Endothelial cell of umbilical vein (primary cell): ENCODE results near the gene REEP2. TPM values are rescaled to one million over a fixed set of nuclear protein-coding genes. Genes with fewer than 3 reads are reported as not detected.
"Not testable (repeated sequence)": the region's sequence is repeated elsewhere in the genome, so short reads cannot be mapped to it uniquely, and the experiment has no call there.

ENCODE experiments used
- BruUV-seq: library from RNA; stranded (reverse); fragments of 400-500 nt; replicated peaks from 2 replicates; lab custom pipeline; 2021; lab: Mats Ljungman, UMichigan
- CTCF ChIA-PET: fragments of 300-600, 350-600 bp; sonication (Branson Sonifier 250); formaldehyde crosslinking; loops from one replicate; lab custom pipeline; 2021; ENCODE audit warnings: antibody characterized with exemption, inconsistent platforms; lab: Charles Lee
- POLR2A ChIA-PET: fragments of 300-600, 350-600 bp; sonication (Branson Sonifier 250); formaldehyde crosslinking; loops from one replicate; lab custom pipeline; 2021; ENCODE audit warnings: antibody characterized with exemption, inconsistent platforms; lab: Charles Lee
- DNase-seq: peaks from one replicate; pipeline ENCODE4 v3.0.0-alpha.2; 2011; ENCODE audit warnings: low read depth, low spot score
- FAIRE-seq: peaks from 2 replicates; lab custom pipeline; 2011; peaks lifted over from hg19 to GRCh38; lab: Jason Lieb, UNC
- H2AFZ ChIP-seq: 2 replicates; pipeline ENCODE4 v1.6.0; 2012; ENCODE audit warnings: low read depth, low read length, control low read depth, inconsistent platforms
- H3K27ac ChIP-seq: 2 replicates; pipeline ENCODE4 v1.5.1; 2011; ENCODE audit warnings: low read depth, mild to moderate bottlenecking, control low read depth, low read length, moderate library complexity; ENCODE audit not compliant: insufficient read depth
- H3K27me3 ChIP-seq, 2 experiments: 2 replicates each; pipeline versions ENCODE4 v1.6.0 to v1.6.1; 2011; ENCODE audit warnings: low read length in 2 of 2, mixed read lengths in 1 of 2; ENCODE audit not compliant: control insufficient read depth in 2 of 2, insufficient read depth in 2 of 2
- H3K36me3 ChIP-seq, 2 experiments: 2 replicates in 1 of 2; 3 replicates in 1 of 2; pipeline ENCODE4 v1.5.1; 2011; ENCODE audit warnings: low read length in 2 of 2, mild to moderate bottlenecking in 1 of 2, moderate library complexity in 1 of 2; ENCODE audit not compliant: control insufficient read depth in 2 of 2, insufficient read depth in 2 of 2; ENCODE audit errors: extremely low read depth in 1 of 2
- H3K4me1 ChIP-seq: 3 replicates; pipeline ENCODE4 v1.5.1; 2011; ENCODE audit warnings: mild to moderate bottlenecking, low read length; ENCODE audit not compliant: control insufficient read depth, insufficient read depth; ENCODE audit errors: extremely low read depth
- H3K4me2 ChIP-seq: 2 replicates; pipeline ENCODE4 v1.6.1; 2011; ENCODE audit warnings: low read length, control low read depth, mixed read lengths; ENCODE audit not compliant: insufficient read depth
- H3K4me3 ChIP-seq, 3 experiments: fragments of 200-600 bp in 1 of 3; sonication (generic), shearing (Covaris generic) in 1 of 3; replicated peaks in 1 of 3; 2 replicates each; pipeline ENCODE4 v1.5.1; 2011 to 2016; ENCODE audit warnings: control low read depth in 3 of 3, low read length in 3 of 3, mild to moderate bottlenecking in 2 of 3, inconsistent platforms in 1 of 3, low read depth in 1 of 3, moderate library complexity in 1 of 3; ENCODE audit not compliant: insufficient read depth in 1 of 3
- H3K79me2 ChIP-seq: 2 replicates; pipeline ENCODE4 v1.6.0; 2012; ENCODE audit warnings: low read length, inconsistent platforms; ENCODE audit not compliant: control insufficient read depth, insufficient read depth
- H3K9ac ChIP-seq: replicated peaks from 2 replicates; pipeline ENCODE3; 2011; ENCODE audit warnings: low read length, control low read depth; ENCODE audit not compliant: insufficient read depth; ENCODE audit errors: extremely low read depth
- H3K9me1 ChIP-seq: replicated peaks from 3 replicates; pipeline ENCODE4 v1.6.0; 2011; ENCODE audit warnings: mild to moderate bottlenecking, low read length; ENCODE audit not compliant: control insufficient read depth, insufficient read depth; ENCODE audit errors: extremely low read depth
- H3K9me3 ChIP-seq: replicated peaks from 2 replicates; pipeline ENCODE4 v1.5.1; 2012; ENCODE audit warnings: low read length, inconsistent platforms; ENCODE audit not compliant: control insufficient read depth, insufficient read depth
- H4K20me1 ChIP-seq: replicated peaks from 2 replicates; pipeline ENCODE3; 2011; ENCODE audit warnings: mild to moderate bottlenecking, low read length; ENCODE audit not compliant: control insufficient read depth, insufficient read depth; ENCODE audit errors: extremely low read depth
- EZH2 ChIP-seq: IDR thresholded peaks from 2 replicates; pipeline ENCODE4 v1.6.1; 2012; ENCODE audit warnings: borderline replicate concordance, low read depth, mild to moderate bottlenecking, moderate library complexity, low read length, inconsistent platforms; ENCODE audit not compliant: severe bottlenecking
- FOS ChIP-seq: IDR thresholded peaks from 2 replicates; pipeline ENCODE4 v1.6.1; 2011; ENCODE audit warnings: mild to moderate bottlenecking, low read length, moderate library complexity, borderline replicate concordance; ENCODE audit not compliant: insufficient read depth
- GATA2 ChIP-seq: IDR thresholded peaks from 2 replicates; pipeline ENCODE4 v1.7.0; 2011; ENCODE audit warnings: low read depth, mild to moderate bottlenecking, moderate library complexity, mixed read lengths, low read length; ENCODE audit not compliant: insufficient read length, insufficient read depth
- JUN ChIP-seq: IDR thresholded peaks from 2 replicates; pipeline ENCODE4 v1.6.1; 2011; ENCODE audit warnings: borderline replicate concordance, low read depth; ENCODE audit not compliant: insufficient read length, insufficient read depth
- MYC ChIP-seq: IDR thresholded peaks from one replicate; pipeline ENCODE4 v1.6.1; 2011; ENCODE audit warnings: mild to moderate bottlenecking, low read depth, low read length
- POLR2A ChIP-seq: IDR thresholded peaks from 2 replicates; pipeline ENCODE4 v1.6.1; 2012; ENCODE audit warnings: low read depth, mild to moderate bottlenecking, control low read depth, low read length
- POLR2AphosphoS5 ChIP-seq: IDR thresholded peaks from 2 replicates; pipeline ENCODE4 v1.6.1; 2012; ENCODE audit warnings: low read depth, mild to moderate bottlenecking, control low read depth, low read length, moderate library complexity; ENCODE audit not compliant: insufficient read depth
- dilution Hi-C: fragments of 300-500 bp; cut with MboI; formaldehyde crosslinking; loops from one replicate; pipeline ENCODE4 v1.15.0; 2019; ENCODE audit warnings: low sequenced_read_pairs; ENCODE audit not compliant: extremely low pct_ligation_motif_present
- intact Hi-C: fragments of 100-400 bp; cut with micrococcal nuclease; formaldehyde crosslinking; loops from one replicate; pipeline ENCODE4 v1.10.0; 2022
- polyA plus RNA-seq, 4 experiments: library from polyadenylated mRNA; depleted of rRNA in 3 of 4; stranded (reverse) in 3 of 4; unstranded in 1 of 4; fragments of >200 nt; gene quantifications; 2 replicates each; pipeline versions ENCODE4 v1.2.1 to v1.2.3, GENCODE V29; 2011 to 2012; ENCODE audit warnings: missing spikeins in 1 of 4
- total RNA-seq: library from RNA; stranded (reverse); gene quantifications from 2 replicates; pipeline ENCODE4 v1.2.3, GENCODE V29; 2021
- TF ChIP-seq, protein P1 (sequence below): IDR thresholded peaks from 2 replicates; pipeline ENCODE4 v1.6.1; 2011; ENCODE audit not compliant: insufficient read depth, insufficient read length
- TF ChIP-seq, protein P2 (sequence below), 2 donors: IDR thresholded peaks; 1 replicate in 1 of 2; 2 replicates in 1 of 2; pipeline ENCODE4 v1.5.1; 2011; ENCODE audit warnings: low read length in 2 of 2, mild to moderate bottlenecking in 2 of 2, moderate library complexity in 2 of 2, control low read depth in 1 of 2, inconsistent platforms in 1 of 2, low read depth in 1 of 2; ENCODE audit not compliant: insufficient read depth in 1 of 2; ENCODE audit errors: extremely low read depth in 1 of 2

The REEP2 gene
- total and polyA plus RNA-seq, 2 donors (not counting 3 experiments of a cell fraction or from before 2014, with no cell fraction given) = 4.0 to 4.8 TPM

DNA sequence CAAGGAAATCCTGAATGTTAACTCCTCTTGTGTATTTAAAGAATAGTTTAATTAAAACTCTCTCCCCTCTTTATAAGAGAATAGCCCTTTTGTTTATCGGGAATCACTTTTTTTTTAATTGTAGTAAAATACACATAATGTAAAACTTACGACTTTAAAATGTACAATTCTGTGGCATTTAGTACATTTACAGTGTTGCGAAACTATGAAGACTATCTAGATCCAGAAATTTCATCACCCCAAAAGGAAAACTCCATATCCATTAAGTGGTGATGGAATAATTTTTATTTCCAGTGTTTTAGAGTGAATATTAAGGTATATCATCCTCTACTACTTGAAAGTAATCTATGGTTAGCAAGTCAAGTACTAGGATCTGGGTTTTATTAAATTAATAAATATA is 49.5 kb upstream of the REEP2 start:
- dilution Hi-C loops (no loop called here), intact Hi-C loops (no loop called here)
- POLR2A ChIA-PET = no interaction called here
- no peaks in the 10 kb centered on the region for H3K27me3 ChIP-seq
- no peaks in the 10 kb centered on the region for H3K9me3 ChIP-seq
- no peak overlapping the region for H3K4me3 ChIP-seq
- no peaks in the 10 kb centered on the region for H3K9me1 ChIP-seq
- no peaks in the 10 kb centered on the region for H3K79me2 ChIP-seq
- DNase-seq (no peak), FAIRE-seq (no peak)
- no peak overlapping the region for H3K27ac ChIP-seq
- H3K4me1 ChIP-seq = peaks cover 13% of the 10 kb centered on the region
- no peak overlapping the region for H2AFZ ChIP-seq
- no peak overlapping the region for H3K9ac ChIP-seq
- CTCF ChIA-PET = no interaction called here
- H4K20me1 ChIP-seq = no peaks in the 10 kb centered on the region
- TF ChIP-seq MYC (no peak), FOS (no peak), POLR2AphosphoS5 (no peak), POLR2A (no peak), JUN (no peak), EZH2 (no peak), GATA2 (no peak)
- TF ChIP-seq, protein P1, sequence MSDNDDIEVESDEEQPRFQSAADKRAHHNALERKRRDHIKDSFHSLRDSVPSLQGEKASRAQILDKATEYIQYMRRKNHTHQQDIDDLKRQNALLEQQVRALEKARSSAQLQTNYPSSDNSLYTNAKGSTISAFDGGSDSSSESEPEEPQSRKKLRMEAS = no peak
- TF ChIP-seq, protein P2, sequence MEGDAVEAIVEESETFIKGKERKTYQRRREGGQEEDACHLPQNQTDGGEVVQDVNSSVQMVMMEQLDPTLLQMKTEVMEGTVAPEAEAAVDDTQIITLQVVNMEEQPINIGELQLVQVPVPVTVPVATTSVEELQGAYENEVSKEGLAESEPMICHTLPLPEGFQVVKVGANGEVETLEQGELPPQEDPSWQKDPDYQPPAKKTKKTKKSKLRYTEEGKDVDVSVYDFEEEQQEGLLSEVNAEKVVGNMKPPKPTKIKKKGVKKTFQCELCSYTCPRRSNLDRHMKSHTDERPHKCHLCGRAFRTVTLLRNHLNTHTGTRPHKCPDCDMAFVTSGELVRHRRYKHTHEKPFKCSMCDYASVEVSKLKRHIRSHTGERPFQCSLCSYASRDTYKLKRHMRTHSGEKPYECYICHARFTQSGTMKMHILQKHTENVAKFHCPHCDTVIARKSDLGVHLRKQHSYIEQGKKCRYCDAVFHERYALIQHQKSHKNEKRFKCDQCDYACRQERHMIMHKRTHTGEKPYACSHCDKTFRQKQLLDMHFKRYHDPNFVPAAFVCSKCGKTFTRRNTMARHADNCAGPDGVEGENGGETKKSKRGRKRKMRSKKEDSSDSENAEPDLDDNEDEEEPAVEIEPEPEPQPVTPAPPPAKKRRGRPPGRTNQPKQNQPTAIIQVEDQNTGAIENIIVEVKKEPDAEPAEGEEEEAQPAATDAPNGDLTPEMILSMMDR (IDR thresholded peaks at IDR 0.05; ENCODE audit: extremely low read depth in 1 of 2, insufficient read depth in 1 of 2, low read depth in 1 of 2, low read length in 2 of 2) = no peak
- no TSS peak for BruUV-seq
- no peak overlapping the region for H3K4me2 ChIP-seq
- H3K36me3 ChIP-seq = peaks cover 11 to 19% of the 10 kb centered on the region in 2 experiments

DNA sequence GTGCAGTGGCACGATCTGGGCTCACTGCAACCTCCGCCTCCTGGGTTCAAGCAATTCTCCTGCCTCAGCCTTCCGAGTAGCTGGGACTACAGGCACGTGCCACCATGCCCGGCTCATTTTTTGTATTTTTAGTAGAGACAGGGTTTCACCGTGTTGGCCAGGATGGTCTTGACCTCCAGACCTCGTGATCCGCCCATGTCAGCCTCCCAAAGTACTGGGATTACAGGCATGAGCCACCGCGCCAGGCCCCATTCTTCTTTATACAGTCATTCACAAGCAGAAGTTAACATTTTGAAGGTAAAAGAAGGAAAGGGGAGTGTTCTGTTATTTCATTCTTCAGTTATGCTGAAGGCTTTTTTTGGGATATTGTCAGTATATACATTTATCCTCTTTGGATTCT is 48.9 kb upstream of the REEP2 start:
- H4K20me1 ChIP-seq, H3K9me3 ChIP-seq, intact Hi-C loops, H3K4me3 ChIP-seq, FAIRE-seq, dilution Hi-C loops, H3K9me1 ChIP-seq, H3K4me2 ChIP-seq, H2AFZ ChIP-seq, H3K27me3 ChIP-seq, H3K79me2 ChIP-seq, H3K9ac ChIP-seq, BruUV-seq, DNase-seq, H3K27ac ChIP-seq, POLR2A ChIA-PET: not testable (repeated sequence)
- Histone ChIP-seq H3K36me3 (peaks cover 11 to 19% of the 10 kb centered on the region in 2 experiments), H3K4me1 (peaks cover 13% of the 10 kb centered on the region)
- CTCF ChIA-PET = interaction anchor here (0.8 kb wide), 1 partner anchor 38 kb away, joined by 3 read pairs; the partner anchor contains the start of gene KDM3B
